NCI-H82 (cell line): ENCODE results near the gene SREK1.
"Not testable (repeated sequence)": the region's sequence is repeated elsewhere in the genome, so short reads cannot be mapped to it uniquely, and the experiment has no call there.

Source experiments
- DNase-seq: peaks from one replicate; lab custom pipeline; 2025; lab: John Stamatoyannopoulos, UW

SREK1 gene

DNA sequence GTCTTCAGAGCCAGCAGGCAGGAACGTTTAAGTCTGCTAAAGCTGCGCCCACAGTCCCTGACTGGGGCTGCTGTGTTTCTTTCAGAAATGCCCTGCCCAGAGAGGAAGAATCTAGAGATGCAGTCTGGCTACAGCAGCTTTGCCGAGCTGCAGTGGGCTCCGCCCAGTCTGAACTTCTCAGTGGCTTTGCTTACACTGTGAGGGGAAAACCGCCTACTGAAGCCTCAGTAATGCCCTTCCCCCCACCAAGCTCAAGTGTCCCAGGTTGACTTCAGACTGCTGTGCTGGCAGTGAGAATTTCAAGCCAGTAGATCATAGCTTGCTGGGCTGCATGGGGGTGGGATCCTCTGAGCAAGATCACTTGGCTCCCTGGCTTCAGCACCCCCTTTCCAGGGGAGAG lies 78.4 kb downstream of the SREK1 start:
- DNase-seq, result no peak

DNA sequence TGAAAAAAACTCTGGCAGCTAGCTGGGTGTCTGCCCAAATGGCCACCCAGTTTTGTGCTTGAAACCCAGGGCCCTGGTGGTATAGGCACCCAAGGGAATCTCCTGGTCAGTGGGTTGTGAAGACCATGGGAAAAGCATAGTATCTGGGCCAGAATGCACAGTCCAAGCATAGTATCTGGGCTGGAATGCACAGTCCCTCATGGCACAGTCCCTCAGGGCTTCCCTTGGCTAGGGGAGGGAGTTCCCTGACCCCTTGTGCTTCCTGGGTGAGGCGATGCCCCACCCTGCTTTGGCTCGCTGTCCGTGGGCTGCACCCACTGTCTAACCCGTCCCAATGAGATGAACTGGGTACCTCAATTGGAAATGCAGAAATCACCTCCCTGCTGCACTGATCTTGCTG lies 78.8 kb downstream of the SREK1 start:
- not testable (repeated sequence) for DNase-seq

DNA sequence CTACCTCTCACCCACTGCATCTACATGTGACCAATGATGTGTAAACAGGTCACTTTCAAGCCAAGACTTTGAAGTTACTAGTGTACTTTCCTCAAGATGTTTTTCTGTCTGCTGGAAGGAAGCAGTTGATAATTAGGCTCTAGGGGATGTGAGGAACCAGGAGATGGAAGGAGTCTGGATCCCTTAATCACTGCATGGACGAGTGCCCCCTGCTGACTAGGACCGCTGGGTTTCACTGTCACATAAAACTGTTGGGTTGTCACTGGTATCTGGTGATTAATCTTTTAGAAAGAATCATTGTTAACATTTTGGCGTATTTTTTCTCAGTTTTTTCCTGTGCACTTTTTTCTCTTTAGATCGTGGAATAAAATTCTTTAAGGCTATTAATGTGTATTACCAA lies 79.5 kb downstream of the SREK1 start:
- peak; percentile 27 for DNase-seq

DNA sequence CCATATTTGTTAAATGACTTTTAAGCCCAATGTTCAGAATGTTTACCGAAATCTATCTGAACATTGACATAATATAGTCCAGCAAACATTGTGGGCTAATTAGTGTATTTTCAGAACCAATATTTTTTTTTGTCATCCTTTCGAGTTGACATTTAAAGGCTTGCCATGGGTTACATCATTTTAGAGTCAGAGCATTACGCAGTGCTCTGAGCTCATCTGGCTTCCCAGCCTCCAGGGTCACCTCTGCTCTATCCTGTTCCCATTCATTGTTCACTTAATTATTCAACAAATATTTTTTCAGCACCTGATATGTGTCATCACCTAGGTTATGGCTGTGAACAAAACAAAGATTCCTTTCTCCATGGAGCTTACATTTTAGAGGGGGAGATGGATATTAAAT lies 80.2 kb downstream of the SREK1 start:
- DNase-seq, result no peak

DNA sequence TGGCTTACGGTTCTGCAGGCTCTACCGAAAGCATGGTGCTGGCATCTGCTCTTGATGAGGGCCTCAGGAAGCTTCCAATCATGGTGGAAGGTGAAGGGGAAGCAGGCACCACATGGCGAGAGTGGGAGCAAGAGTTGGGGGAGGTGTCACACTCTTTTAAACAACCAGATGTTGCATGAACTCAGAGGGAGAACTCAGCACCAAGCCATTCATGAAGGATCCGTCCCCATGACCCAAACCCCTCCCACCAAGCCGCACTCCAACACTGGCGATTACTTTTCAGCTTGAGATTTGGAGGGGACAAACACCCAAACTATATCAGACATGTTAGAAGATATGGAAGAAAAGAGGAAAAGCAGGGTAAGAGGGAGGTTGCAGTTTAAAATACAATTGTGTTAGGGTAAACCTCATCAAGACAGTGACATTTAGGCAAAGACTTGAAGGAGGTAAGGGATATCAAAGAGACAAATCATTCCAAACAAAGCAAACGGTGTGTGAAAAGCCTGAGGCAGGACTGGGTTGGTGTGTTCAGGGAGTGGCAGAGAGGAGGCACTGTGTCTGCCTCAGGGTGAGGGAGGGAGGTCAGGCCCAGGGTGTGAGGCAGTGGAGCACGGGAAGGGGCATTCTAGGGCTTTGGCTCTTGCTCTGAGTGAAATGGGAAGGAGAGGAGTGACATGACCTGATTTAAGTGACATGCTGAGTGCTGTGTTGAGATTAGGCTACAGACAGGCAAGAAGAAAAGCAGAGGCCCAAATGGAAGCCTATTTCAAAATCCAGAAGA lies 80.9 kb downstream of the SREK1 start:
- DNase-seq, result no peak

DNA sequence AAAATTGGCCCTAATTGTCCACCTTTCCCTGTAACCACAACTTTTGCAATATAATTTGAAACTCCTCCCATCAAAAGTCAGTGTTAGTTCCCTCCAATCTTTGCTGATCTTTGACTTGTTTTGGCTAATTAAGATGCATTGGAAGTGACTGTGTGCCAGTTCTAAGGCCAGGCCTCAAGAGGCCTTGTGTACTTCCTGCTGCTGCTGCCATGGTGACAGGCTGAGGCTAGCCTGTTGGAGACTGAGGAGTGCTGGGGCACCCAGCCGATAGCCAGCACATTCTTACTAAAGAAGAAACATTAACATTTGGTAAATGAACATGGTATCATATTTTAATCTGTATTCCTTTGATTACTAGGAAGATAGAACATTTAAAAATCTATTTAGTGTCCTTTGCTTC lies 86.5 kb downstream of the SREK1 start:
- DNase-seq, result no peak

DNA sequence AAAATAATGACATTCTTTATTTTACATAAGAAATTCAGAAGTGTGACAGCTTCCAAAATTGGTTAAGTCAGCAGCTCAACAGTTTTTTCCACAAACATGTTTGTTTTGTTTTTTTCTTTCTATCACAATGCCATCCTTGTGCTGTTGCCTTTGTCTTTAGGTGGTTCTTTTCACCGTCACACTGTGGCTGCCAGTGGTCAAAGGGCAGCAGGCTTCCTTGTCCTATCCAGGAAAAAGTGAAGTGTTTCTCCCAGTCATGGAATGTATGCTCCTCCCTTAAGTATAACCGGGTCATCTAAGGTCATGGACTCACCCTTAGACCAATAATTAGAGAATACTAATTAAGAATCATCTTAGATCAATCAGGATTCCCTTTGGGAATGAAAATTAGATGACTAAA lies 87.4 kb downstream of the SREK1 start:
- no peak for DNase-seq

DNA sequence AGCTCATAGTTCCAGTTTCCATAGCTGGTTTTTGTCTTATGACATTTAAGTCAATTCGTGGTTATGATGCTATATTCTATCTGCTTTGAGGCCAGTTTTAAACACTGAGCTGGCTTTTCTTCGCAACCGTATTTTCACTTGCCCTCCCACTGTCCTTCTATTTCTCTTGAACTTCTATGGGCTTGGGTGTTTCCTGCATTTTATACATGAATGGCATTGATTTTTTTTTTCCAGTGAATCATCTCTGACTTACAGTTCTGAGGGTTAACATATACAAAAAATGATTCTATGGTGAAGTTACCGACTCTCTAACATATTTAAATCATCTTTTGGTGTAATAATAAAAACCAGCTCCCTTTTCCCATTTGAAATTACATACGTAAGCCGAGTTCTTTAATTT lies 88.2 kb downstream of the SREK1 start:
- no peak for DNase-seq

- DNase-seq, result no peak
These were observed 88.8 kb downstream of the SREK1 start for GRCh38 chr5:66232706-66233445.
